ENCODE measurements around the gene TCERG1L.
"Not testable (repeated sequence)": the region's sequence is repeated elsewhere in the genome, so short reads cannot be mapped to it uniquely, and the experiment has no call there.

The TCERG1L gene

DNA sequence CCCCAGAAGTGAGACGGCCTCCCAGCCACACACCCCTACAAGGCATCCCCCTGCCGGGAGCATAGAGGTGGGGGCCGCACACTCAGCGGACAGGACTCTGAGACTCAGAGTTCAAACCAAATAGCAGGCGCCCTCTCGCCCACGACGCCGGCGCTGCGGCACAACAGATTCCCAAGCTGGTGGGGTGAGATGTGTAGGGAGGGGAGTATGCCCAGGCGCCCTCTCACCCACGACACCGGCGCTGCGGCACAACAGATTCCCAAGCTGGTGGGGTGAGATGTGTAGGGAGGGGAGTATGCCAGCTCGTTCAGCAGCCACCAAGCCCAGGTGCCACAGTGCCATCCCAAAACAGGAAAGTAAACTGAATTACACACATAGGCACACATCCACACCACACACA, 64.7 kb downstream of the TCERG1L start:
- DNase-seq: no peak

DNA sequence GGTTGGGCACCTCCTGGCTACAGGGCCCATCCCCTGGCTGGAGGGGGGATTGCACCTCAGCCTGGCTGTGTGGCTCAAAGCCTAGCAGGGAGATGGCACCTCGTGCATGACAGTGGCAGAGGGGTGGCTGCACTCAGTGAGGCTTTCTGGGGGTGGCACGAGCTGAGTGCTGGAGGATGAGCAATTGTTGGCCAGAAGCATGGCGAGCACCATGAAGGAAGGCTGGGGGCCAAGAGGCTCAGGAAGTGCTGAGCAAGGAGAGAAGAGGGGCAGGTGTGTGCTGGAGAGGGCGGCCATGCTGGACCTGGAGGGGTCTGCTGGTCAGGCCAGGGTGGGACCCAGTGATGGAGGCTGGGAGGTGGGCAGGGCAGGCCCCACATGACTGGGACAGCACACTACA, 65.4 kb downstream of the TCERG1L start:
- no peak for DNase-seq

DNA sequence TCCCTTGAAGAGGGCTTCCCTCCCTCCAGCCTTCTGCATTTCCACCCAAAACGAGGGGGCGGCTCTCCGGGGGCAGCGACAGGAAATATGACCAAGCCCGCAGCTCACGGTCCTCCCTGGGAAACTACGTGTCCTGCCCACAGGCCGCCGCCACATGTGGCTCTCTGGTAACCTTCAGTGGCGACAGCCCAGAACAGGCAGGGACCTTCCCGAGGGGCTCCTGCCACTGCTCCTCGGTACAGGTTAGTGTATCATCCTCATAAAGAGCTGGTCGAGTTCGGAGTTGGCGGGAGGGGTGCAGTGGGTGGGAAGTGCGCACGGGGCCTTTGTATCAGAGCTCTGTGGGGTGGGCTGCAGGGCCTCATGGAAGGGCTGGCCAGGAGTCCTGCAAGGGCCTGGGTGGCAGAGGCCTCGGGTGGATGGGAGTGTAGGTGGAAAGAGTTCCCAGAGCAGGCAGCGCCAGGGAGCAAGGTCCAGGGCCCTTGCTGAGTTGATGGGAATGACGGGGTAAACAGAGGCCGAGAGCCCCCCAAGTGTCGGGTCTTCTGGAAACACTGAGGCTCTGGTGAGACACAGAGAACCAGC, 66.0 kb downstream of the TCERG1L start:
- no peak for DNase-seq

DNA sequence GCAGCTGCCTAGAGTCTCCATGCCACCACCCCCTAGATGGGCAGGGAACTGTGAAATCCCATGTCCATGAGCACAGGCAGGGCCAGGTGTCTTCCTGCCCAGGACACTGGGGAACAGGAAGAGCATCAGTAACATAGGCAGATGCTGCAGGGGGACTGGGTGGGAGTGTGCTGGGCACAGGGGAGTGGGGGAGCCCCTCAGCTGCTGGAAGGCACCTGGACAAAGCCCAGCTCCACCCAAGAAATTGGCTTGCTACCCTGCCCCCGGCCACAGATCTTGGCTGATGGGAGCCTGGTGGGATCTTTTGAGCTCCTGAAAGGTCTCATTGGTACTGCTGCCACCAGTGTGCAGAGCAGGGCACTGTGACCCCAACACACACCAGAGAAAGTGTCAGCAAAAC, 66.7 kb downstream of the TCERG1L start:
- DNase-seq: no peak

DNA sequence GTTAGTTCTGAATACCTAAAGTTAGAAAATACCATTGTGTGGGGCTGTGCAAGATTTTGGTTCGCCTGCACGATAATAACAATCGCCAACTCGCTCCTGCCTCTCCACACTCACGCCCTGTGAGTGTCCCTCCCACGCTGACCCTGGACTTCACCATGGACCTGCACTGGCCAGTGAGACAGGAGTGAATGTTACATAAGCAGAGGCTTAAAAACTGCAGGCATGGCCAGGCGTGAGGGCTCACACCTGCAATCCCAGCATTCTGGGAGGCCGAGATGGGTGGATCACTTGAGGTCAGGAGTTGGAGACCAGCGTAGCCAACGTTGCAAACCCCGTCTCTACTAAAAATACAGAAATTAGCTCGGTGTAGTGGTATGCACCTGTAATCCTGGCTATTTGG, 68.4 kb downstream of the TCERG1L start:
- no peak for DNase-seq

DNA sequence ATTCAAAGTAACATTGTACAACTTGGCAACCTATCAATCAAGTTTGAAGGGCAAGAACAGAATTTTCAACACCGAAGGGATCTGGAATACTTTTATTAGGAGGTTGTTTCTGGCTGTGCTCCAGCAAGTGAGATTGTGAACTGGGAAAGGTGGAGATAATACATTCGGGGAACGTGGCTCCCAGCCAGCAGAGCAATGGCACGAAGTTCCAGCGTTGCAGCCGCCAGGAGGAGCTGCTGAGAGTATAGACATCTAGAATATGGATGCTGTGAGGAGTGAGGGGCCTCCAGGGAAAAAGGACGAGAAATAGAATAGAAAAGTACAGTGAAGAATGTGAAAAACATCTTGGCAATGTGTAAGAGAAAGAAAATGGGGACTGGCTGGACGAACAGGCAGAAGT, 69.5 kb downstream of the TCERG1L start:
- no peak for DNase-seq

DNA sequence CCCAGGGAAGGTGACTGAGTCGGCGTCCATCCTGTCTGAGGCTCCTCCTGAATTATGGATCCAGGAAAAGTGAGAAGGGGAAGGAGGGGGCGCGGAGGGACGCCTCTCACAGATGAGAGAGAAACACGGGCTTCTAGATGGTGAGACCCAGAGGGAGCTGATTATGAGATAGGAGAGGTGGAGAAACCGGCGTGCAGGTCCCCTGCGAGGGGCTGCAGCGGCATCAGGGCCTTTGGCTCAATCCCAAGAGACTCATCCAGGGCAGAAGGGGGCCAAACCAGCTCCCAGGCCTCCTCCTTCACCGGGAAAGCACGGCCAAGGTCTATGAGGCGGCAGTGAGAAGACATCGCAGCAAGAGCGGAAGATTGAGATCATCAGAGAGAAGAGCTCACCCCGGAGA, 70.8 kb downstream of the TCERG1L start:
- DNase-seq: no peak

DNA sequence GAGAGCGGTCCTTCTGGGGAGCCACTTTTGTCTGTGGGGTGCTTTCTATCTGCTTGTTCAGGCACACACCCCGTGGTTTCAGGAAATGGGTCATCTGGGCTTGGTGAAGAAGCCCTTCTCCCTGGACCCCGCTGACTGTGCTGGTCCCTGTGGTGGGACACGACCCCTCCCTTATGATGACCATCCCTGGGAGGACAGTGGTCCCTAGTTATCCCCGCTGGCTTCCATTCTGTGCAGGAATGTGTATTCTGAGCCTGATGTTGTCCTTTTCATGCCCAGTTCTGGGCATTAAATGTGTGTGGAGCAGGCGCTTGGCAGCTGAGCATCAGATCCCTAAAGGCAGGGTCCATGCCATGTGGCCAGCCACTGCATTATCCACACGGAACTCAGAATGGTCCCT, 71.6 kb downstream of the TCERG1L start:
- DNase-seq: no peak

DNA sequence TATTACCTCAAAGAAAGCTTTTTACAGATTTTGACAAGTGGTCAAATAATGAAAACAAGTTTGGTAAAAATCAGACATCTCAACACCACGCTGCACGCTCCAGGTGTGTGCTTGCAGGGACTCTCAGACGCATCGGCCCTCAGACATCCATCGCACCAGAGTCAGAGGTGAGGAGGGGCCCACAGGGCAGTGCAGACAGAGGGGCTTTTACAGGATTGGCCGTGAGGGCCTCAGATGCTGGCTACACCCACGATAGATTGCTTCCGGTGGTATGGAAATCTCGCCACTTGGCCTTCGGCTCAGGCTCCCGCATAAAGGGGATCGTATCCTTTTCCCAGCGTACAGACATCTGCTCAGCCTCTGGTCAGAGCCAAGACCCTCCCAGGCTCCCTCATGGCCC, 72.1 kb downstream of the TCERG1L start:
- DNase-seq: no peak

DNA sequence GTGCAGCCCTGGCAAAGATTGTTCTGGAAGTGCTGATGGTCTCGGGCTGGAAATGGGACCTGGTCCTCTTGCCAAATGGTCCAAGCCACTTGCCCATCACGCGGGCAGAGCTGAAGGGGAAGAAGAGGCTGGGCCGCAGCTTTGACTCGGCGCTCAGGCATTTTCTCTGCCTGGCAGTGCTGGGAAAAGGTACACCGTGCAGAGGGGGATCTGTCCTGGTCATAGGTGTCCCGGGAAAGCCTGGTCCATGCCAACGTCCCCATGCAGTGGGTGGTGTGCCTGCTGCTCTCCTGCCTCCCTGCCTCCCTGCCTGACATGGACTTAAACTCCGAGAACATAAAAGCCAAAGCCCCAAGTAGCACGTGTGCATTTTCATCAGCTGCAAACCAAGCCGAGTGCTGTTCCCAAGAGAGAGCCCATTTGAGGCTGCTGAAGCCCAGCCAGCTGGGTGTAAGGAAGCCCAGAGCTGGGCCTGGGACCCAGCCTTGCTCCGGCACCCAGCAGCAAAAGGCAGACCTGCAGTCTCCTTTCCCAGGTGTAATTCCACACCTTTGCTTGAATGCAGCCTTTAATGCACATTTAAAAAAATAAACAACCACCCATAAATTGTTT, 72.7 kb downstream of the TCERG1L start:
- DNase-seq: no peak

DNA sequence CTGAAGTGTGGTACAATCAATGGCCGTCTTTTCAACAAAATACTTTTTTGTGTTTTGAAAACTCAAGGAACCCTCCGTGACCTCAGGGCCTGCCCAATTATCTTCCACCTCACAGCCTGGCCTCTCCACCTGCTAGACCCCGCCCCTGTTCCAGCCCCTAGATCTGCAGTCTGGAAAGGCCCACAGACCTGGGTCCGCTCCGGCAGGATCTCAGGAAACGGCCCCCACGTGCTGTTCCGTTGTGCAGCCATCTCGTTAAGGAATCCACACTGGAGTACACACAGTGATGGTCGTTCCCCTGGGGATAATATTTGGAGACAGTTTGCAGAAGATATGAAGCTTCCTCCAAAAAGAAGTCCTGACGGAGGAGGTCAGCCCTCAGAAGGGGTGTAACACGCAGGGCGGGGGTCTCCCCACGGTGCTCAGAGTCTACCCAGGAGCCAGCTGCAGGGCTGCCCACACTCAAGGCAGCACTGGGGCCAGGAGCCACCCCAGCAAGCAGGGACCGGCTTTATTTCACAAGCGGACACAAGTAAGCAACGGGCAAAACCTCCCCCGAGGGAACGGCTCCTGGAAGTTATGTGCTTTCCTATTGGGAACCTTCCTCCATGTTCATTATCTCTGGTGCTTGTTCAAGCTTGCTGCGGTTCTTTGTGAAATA, 73.4 kb downstream of the TCERG1L start:
- DNase-seq: no peak

DNA sequence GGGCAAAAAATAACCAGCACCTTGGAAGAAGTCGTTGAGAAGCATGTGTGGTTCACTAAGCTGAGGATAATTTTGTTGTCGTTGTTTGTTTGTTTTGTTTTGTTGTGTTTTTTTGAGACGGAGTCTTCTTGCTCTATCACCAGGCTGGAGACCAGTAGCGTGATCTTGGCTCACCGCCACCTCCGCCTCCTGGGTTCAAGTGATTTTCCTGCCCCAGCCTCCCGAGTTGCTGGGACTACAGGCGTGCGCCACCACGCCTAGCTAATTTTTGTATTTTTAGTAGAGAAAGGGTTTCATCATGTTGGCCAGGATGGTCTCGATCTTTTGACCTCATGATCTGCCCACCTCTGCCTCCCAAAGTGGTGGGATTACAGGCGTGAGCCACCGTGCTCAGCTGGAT, 76.9 kb downstream of the TCERG1L start:
- not testable (repeated sequence) for DNase-seq

DNA sequence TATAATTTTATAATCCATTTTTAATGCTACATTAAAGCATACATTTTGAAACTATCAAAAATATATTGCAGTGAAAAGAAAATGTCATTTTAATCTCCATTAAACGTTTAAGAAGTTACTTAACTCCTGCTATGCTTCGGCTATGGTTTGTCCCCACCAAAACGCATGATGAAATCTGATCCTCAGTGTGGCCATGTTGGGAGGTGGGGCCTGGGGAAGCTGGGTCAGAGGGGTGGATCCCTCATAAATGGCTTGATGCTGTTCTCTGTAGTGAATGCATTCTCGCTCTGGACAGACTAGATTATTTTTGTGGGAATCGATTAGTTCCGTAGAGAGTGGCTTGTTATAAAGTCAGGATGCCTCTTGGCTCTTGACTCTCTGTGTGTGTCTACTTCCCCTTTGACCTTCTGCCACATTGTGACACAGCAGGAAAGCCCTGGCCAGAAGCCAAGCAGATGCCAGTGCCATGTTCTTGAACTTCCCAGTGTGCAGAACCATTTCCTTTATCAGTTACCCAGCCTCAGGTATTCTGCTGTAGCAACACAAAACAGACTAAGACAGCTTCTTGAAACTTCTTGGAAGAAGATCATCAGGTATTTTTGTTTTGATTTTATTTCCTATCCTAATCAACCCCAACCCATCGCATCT, 77.8 kb downstream of the TCERG1L start:
- DNase-seq: no peak

DNA sequence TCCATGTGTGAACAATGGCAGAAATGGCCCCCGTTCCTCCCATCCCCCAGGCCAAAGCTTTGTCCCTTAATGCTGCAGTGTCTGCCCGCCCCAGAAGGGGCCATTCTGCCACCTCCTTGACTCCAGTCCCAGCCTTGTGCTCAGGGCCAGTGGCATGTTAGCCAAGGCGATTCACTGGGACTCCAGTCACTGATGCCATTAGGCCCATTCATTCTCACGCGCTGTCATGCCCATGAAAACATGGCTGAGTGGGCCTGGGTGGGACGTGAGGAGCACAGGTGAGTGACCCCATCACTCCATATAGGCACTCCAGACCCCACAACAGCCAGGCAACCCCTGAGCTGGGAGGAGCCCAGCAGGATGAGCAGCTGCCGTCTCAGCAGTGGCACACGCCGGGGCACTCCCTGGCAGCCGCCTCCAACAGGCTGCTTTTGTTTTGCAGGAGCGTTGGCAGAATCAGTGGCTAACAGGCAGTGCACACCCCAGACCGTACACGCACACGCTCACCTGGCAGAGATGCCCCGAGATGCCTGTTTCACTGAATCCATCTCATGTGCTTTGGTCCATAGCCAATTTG, 79.5 kb downstream of the TCERG1L start:
- DNase-seq: no peak

DNA sequence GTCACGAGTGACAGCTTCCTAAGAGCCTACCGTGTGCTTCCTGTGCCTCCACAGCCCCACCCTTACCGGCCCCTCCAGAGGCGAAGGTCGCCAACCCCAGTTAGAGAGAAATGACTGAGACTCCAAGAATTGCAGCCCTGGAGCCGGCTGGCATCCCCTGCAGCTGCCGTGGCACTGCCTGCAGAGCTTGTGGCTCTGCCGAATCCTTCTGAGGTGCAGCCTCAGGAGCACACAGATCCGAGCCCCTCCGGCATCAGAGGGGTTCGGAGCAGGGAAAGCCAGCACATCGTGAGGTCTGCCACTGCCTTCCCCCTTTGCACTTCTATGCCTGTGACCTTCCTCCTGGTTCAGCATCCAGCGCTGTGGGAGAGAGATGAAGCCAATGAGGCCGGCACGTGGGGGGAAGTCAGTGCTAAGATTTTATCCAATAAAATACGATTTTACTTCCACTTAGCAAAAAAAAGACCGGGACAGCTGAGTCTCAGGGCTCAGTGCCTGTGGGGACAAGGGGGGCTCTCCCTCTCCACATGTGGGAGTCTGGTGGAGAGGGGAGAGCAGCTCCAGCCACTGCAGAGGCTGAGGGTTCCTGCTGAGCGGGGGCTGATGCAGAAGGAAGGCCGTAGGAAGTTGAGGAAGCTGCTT, 80.1 kb downstream of the TCERG1L start:
- no peak for DNase-seq

DNA sequence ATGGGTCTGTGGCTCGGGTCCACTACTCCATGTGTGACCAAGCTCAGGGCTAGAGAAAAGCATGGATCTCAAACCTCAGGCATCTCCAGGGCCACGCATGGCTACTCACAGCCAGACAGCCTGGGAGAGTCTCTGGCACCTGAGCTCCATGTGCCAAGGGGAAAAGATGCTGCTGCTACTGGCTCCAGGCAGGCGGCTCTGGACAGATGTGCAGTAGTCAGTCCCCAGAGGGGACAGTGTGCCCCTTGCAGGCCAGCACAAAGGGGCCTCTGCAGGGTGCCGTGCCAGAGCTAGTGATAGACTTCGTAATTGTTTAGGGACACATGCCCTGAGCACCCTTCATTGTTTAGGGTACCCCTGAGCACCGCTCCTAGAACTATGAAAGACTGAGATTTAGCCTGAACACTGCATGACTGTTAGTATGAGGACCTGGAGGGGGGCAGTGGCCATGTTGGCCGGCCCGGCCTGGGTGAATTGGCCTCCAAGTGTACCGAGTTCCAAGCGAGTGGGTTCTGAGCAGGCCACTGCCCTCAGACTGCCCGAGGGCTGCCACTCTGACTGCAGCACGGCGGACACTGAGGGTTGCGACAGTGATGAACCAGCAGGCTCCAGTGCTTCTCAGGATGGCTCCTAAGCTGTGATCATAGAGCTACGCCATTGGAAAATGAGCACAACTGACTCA, 80.7 kb downstream of the TCERG1L start:
- DNase-seq: no peak

DNA sequence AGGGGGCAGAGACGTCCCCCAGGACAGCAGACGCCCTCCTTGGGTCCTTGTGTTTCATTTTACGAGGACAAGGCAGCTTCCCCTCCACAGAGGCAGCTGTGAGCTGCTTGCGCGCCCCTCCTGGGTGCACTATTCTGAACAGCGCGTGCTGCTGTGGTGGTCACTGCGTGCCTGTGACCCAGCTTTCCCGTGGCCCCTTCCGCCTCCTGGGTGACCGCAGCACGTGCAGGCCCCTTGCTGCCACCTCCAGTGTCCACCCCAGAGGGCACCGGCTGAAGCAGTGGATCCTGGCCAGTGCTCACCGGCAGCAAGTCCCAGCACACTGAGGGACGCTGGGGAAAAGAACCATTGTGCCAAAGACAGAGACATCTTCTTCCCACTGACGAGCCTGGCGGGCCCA, 81.4 kb downstream of the TCERG1L start:
- DNase-seq: no peak

DNA sequence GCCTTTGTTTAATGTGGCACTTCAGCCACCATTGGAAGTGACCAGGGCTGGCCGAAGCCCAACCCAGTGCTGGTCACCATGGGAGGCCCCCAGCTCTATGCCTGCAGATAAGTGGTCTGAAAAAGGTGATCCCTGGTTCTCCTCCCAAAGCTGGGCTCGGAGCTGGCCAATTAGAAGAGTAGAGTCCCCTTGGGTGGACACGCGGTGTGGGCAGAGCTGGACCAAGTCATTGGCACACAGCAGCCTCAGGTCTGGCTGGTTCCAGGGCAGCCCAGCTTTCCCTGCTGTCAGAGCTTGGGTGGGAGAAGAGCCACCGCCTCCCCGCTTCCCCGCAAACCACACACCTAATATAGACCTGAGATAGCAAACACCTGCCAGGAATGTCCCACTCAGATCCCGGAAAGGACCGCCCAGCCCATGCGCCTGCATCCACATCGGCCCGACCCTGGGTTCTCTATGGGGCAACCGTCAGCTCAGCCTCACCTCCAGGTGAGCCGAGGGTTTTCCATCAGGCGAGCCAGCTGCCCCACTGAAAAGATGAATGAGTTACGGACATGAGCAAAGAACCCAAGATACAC, 84.3 kb downstream of the TCERG1L start:
- no peak for DNase-seq

DNA sequence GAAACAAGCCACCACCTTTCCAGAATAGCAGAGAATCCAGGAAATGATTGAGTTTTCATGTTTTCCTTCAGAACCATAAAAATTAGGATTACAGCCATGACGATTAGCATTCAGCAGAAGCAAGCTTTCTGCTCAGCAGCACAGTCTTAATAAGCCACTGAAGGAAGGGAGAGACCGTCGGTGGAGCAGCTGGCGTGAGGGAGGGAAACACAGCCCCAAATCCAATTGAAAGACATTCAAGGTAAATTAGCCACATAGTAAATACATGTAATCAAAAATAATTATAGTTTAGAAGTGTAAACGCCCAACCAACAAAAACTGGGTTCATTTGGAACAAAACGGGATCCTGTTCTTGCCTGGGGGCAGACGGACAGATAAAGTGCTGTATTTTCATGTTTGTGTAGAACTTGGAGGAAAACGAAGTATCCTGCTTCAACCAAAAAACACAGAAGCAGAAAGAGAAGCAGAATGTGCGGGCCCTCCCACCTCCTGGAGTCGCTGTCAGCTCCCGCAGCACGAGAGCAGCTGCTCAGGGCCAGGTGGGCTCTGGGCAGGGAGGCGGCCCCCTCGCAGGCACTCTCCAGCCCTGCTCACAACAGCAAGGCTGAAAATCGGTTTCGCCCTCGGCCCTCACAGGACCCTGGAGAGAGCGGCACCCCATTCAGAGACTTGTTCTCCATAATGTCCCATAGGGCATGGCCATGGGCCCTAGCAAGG, 84.9 kb downstream of the TCERG1L start:
- no peak for DNase-seq

DNA sequence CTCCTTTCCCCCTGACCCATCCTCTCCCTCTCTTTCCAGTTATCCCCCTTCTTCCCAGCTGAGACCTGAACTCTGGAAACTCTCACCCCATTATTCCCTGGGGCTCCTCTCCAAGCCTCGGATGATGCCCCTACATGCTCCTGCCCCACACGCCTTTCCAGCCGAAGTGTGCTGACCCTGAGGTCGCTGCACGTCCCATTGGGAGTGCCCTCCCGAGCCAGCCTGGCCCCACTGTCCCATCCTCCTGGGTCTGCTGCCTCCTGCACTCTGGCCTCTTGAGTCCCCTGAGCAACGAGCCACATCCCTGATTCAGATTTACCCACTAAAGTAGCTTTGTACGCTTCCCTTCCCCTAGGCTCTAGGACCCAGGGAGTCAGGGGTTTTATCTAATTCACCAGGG, 87.4 kb downstream of the TCERG1L start:
- no peak for DNase-seq

DNA sequence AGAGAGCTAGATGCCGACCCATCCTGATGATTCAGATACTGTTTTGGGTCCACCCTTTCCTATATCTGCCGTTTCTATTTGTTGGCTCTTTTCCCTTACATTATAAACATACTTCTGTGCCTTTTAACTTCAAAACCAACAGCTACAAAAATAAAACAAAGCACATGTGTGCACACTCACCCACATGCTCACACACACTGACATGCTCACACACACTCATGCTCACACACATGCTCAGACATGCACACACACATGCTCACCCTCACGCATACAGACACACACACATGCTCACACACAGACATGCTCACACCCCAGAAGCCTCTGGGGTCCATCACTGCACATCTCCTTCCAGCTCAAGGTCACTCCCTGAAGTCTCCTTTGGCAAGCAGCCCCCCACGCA, 88.1 kb downstream of the TCERG1L start:
- no peak for DNase-seq

DNA sequence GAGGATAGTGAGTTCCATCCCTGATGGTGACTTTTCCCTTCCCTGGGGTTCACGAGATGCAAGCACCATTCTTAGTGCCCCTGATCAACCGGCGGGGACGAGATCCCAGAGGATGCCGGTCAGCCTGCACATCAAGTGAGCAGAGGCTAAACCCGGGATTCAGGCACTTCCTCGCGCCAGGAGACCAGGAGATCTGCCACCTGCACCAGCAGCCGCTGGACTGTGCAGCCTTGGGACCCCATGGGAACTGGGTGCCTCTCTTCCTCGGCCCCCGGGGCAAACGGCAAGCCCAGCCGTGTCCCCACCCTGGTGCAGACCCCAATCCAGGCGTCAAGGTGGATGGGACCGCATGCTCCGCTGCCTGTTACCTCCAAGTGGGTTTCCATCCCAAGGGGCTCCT, 88.5 kb downstream of the TCERG1L start:
- DNase-seq: no peak

Measured in 8988T (cell line).